ENCODE data around the gene PRAMEF33. TPM values are rescaled to one million over a fixed set of nuclear protein-coding genes. Genes with fewer than 3 reads are reported as not detected.
"Not testable (repeated sequence)": the region's sequence is repeated elsewhere in the genome, so short reads cannot be mapped to it uniquely, and the experiment has no call there.

PRAMEF33 gene
- total RNA-seq, 2 experiments from 2014 or later = not detected

DNA sequence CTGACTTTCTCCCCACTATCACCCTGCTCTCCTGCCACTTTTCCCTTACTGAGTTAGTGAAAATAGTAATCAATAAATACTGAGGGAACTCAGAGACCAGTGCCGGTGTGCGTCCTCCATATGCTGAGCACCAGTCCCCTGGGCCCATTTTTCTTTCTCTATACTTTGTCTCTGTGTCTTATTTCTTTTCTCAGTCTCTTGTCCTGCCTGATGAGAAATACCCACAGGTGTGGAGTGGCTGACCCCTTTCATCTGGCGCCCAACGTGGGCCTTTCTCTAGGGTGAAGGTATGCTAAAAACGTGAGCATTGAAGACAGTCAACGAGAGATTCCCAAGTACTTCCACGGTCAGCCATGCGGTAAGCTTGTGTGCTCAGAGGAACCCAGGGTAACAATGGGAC, 50.1 kb downstream of the PRAMEF33 start:
- H3K4me1 Mint-ChIP-seq; H3K36me3 Mint-ChIP-seq (ENCODE audit: low read depth); DNase-seq; H3K27ac Mint-ChIP-seq; H3K4me3 Mint-ChIP-seq; H3K27me3 Mint-ChIP-seq; H3K9me3 Mint-ChIP-seq; POLR2A ChIA-PET; CTCF ChIA-PET: not testable (repeated sequence)

DNA sequence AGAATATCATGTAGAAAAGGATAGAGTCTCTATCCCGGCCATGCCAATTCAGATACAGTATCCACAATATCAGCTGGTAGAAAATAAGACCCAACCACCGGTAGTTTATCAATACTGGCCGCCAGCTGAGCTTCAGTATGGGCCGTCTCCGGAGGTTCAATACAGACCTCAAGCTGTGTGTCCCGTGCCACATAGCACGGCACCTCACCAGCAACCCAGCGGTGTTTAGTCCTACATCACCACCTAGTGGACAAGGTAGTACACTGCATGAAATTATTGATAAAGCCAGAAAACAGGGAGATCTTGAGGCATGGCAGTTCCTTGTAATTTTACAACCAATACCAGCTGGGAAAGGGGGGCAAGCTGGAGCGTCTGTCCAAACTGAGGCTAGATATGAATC, 51.1 kb downstream of the PRAMEF33 start:
- H3K27ac Mint-ChIP-seq; H3K9me3 Mint-ChIP-seq; H3K27me3 Mint-ChIP-seq; H3K4me1 Mint-ChIP-seq; DNase-seq; H3K36me3 Mint-ChIP-seq (ENCODE audit: low read depth); POLR2A ChIA-PET; CTCF ChIA-PET; H3K4me3 Mint-ChIP-seq: not testable (repeated sequence)

DNA sequence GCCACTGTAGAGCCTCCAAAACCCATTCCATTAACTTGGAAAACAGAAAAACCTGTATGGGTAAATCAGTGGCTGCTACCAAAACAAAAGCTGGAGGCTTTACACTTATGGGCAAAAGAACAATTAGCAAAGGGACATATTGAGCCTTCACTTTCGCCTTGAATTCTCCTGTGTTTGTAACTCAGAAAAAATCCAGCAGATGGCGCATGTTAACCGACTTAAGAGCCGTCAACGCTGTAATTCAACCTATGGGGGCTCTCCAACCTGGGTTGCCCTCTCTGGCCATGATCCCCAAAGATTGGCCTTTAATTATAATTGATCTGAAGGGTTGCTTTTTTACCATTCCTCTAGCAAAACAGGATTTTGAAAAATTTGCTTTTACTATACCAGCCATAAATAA, 53.4 kb downstream of the PRAMEF33 start:
- H3K4me3 Mint-ChIP-seq; H3K36me3 Mint-ChIP-seq (ENCODE audit: low read depth); POLR2A ChIA-PET; H3K9me3 Mint-ChIP-seq; H3K27ac Mint-ChIP-seq; H3K4me1 Mint-ChIP-seq; CTCF ChIA-PET; H3K27me3 Mint-ChIP-seq: not testable (repeated sequence)
- peak; percentile 44 for DNase-seq

Other genes with a start within 250 kb of the PRAMEF33 start
- not detected for gene PRAMEF27, start 247.0 kb upstream of the PRAMEF33 start, total RNA-seq
- gene HNRNPCL3, start 242.8 kb upstream of the PRAMEF33 start, total RNA-seq = not detected
- not detected for gene PRAMEF25, start 232.8 kb upstream of the PRAMEF33 start, total RNA-seq
- not detected for gene HNRNPCL2, start 186.7 kb upstream of the PRAMEF33 start, total RNA-seq
- gene PRAMEF26, start 147.5 kb upstream of the PRAMEF33 start, total RNA-seq = not detected
- gene HNRNPCL4, start 137.9 kb upstream of the PRAMEF33 start, total RNA-seq = not detected
- gene PRAMEF9, start 131.7 kb upstream of the PRAMEF33 start, total RNA-seq = not detected
- gene PRAMEF13, start 102.1 kb upstream of the PRAMEF33 start, total RNA-seq = not detected
- not detected for gene PRAMEF18, start 77.4 kb upstream of the PRAMEF33 start, total RNA-seq
- not detected for gene PRAMEF5, start 49.3 kb upstream of the PRAMEF33 start, total RNA-seq
- gene PRAMEF8, start 18.4 kb upstream of the PRAMEF33 start, total RNA-seq = not detected
- gene PRAMEF15, start 12.0 kb downstream of the PRAMEF33 start, total RNA-seq = not detected
- not detected for gene PRAMEF14, start 43.6 kb downstream of the PRAMEF33 start, total RNA-seq
- not detected for gene PRAMEF19, start 68.4 kb downstream of the PRAMEF33 start, total RNA-seq
- gene PRAMEF17, start 86.1 kb downstream of the PRAMEF33 start, total RNA-seq = not detected
- gene PRAMEF20, start 106.9 kb downstream of the PRAMEF33 start, total RNA-seq = not detected
- not detected for gene LRRC38, start 210.5 kb downstream of the PRAMEF33 start, total RNA-seq